GM21515 (cell line): ENCODE data around the gene SUPT5H.

ENCODE experiments used
- ATAC-seq: cut with Tn5 transposase; IDR thresholded peaks from one replicate; pipeline ENCODE4 v1.9.1; 2021; ENCODE audit not compliant: unreplicated experiment

Gene SUPT5H

DNA sequence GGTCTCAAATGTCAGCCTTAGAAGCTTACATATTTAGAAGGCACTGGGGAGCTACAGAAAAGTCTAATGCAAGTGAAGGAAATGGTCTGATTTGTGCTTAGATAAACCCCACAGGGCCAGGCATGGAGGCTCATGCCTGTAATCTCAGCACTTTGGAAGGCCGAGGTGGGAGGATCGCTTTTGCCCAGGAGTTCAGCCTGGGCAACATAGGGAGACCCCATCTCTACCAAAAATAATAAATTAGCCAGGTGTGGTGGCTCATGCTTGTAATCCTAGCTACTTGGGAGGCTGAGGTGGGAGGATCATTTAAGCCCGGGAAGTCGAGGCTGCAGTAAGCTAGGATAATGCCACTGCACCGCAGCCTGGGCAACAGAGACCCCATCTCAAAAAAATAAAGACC lies 50.7 kb downstream of the SUPT5H start:
- no peak for ATAC-seq

DNA sequence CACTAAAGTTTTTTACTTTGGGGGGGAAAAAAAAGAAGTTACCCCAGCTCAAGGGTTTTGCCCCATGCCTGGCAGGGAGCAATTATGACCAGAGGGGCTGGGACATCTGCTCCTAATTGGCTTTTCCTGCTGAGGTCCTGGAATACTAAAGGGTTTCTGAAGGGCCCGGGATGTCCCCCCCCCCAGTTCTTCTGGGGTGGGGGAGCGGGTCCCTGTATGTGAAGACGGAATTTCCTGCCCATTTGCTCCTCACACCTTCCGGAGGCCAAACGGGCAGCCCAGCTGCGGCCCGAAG lies 52.3 kb downstream of the SUPT5H start:
- no peak for ATAC-seq

DNA sequence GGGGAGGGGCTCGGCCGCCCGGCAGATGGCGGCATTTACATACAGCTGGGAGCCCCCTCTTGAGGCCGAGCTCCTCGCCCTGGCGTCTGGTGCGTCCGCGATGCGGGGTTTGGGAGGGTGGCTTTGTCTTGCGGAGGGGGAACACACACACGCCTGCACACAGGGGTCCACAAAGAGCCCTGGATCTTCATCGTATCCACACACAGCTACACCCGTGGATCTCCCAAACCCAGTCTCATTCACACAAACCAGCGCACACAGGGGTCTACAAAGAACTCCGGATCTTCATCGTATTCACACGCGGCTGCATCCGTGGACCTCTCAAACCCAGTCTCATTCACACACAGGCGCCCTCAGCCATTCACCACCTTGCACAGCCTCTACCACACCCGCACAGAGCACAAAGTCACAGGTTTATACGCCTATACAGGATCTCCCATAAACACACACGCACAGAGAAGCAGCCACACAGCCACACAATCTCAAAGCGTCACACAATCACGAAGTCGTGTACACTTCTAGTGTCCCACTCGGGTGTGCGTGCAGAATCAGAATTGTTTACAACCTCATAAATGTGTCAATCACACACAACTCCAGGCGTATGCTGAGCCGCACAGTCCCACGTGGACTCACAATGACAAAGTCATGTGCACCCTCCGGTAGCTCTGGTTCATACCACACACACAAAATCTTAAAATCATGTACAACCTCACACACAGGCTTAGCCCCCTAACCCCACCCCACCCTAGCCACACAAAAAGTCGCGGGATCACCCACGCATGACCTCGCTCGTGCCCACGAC lies 52.8 kb downstream of the SUPT5H start:
- no peak for ATAC-seq

DNA sequence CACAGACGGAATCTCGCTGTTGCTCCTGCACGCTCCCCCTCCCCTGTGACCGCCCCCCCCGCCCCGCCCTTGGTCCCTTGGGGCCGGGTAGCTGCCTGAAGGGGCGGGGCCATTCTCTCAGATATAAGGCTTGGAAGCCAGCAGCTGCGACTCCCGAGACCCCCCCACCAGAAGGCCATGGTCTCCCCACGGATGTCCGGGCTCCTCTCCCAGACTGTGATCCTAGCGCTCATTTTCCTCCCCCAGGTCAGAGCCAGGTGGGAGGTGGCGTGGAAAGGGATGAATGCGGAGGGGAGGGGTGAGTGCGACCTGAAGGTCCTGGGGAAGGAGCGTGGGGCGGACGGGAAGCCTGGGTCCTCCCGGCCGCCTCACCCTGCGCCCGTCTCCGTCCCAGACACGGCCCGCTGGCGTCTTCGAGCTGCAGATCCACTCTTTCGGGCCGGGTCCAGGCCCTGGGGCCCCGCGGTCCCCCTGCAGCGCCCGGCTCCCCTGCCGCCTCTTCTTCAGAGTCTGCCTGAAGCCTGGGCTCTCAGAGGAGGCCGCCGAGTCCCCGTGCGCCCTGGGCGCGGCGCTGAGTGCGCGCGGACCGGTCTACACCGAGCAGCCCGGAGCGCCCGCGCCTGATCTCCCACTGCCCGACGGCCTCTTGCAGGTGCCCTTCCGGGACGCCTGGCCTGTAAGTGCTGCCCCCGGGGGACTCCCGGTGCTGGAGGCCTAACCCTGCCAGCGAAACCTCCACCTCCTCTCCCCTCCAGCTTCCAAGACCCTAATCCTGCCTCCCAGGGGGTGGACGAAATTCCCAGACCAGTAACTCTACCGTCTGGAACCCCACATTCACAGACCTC lies 53.6 kb downstream of the SUPT5H start, which contains the start of gene DLL3:
Gene DLL3, plus strand, starts transcription at position 150 of the 845 bp plus-strand sequence. Its CDS starts 28 bp downstream, at position 178.
- ATAC-seq = no peak

DNA sequence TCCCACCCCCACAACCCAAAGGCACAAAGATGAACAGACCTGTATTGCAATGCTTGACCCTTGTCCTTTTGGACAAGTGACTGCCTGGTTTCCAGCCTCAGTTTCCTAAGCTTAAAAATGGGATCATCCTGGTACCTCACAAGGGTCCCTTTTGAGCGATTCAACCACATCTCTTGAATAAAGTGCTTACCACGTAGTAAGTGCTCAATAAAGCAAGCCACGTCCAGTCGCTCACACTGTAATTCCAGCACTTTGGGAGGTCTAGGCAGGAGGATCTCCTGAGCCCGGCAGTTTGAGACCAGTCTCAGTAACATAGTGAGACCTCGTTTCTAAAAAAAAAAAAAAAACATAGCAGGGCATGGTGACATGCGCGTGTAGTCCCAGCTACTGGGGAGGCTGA lies 54.5 kb downstream of the SUPT5H start:
- no peak for ATAC-seq

DNA sequence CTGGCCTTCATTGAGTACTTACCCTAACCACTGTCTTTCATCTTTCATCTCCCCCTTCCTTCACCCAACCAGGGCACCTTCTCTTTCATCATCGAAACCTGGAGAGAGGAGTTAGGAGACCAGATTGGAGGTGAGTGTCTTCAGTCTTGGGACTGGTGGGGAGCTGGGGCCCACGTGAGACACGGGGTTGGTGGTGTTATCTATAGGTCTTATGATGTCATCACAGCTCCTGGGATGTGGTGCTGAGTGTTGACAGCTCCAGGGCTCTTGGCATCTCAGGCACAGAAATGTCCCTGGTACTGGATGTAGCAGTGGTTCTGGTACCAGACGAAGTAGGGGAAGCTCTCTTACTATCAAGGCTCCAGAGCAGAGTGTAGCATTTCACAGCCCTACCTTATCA lies 55.2 kb downstream of the SUPT5H start:
- ATAC-seq = no peak

DNA sequence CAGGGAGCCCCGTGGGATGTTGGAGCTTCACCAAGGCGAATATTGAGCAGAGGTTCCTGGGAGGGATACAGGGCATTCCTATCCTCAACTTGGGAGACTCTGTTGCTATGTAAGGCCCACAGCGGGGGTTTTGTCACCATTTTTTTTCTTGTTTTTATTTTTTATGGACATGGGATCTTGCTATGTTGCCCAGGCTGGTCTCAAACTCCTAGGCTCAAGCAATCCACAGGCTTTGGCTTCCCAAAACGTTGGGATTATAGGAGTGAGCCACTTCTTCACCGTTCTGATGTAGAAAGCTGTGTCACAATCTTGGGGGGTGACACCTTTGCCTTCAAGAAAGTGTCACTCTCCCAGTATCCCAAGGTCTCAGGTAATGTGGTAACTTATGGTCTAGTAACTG lies 56.0 kb downstream of the SUPT5H start:
- no peak for ATAC-seq

DNA sequence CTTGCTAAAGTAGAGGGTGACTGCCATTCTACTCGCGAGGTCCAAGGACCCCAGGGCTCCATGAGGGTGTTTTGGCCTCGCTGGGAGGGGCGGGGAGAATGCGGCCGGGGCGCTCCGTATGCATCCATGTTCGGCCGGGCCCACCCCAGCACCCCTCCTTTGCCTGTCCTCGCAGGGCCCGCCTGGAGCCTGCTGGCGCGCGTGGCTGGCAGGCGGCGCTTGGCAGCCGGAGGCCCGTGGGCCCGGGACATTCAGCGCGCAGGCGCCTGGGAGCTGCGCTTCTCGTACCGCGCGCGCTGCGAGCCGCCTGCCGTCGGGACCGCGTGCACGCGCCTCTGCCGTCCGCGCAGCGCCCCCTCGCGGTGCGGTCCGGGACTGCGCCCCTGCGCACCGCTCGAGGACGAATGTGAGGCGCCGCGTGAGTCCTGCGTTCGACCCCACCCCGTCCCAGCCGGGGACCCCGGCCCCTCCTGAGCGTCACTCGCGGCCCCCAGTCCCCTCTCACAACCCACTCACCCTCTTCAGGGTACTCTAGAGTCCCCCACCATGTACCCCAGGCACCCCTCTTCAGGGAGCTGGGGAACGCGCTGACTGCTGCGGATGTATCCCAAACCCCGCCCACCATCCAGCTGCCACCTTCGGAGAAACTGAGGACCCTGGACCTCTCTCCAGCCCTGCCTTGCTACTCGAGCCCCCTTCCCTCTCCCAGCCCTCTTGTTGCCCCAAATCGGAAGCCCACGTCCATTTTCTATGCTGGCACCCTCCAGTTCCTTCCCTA lies 57.4 kb downstream of the SUPT5H start:
- no peak for ATAC-seq

DNA sequence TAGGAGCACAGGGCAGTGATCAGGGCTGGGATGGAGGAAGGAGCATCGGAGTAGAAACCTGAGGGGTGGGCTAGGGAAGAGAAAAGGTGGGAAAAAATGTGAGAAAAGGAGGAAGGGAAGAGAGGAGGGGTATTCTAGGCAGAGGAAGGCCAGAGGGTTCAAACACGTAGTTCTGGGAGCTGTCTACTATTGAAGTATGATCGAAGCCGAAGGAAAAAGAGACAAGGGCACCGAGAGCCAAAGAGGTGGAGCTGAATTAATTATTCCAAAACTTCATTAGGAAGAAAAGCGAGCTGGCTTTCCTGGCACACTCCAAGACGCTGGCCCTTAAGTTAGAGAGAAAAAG lies 61.2 kb downstream of the SUPT5H start:
- no peak for ATAC-seq

DNA sequence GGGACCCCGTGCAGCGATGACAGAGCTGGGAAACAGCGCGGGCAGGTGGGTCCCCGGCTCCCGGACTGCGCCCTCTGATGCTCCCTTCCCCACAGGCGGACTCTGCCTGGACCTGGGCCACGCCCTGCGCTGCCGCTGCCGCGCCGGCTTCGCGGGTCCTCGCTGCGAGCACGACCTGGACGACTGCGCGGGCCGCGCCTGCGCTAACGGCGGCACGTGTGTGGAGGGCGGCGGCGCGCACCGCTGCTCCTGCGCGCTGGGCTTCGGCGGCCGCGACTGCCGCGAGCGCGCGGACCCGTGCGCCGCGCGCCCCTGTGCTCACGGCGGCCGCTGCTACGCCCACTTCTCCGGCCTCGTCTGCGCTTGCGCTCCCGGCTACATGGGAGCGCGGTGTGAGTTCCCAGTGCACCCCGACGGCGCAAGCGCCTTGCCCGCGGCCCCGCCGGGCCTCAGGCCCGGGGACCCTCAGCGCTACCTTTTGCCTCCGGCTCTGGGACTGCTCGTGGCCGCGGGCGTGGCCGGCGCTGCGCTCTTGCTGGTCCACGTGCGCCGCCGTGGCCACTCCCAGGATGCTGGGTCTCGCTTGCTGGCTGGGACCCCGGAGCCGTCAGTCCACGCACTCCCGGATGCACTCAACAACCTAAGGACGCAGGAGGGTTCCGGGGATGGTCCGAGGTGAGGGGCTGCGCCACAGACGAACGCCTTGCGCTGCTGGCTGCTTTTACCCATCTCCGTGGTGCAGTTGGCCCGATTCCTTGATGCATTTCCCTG lies 61.7 kb downstream of the SUPT5H start:
- ATAC-seq = no peak

DNA sequence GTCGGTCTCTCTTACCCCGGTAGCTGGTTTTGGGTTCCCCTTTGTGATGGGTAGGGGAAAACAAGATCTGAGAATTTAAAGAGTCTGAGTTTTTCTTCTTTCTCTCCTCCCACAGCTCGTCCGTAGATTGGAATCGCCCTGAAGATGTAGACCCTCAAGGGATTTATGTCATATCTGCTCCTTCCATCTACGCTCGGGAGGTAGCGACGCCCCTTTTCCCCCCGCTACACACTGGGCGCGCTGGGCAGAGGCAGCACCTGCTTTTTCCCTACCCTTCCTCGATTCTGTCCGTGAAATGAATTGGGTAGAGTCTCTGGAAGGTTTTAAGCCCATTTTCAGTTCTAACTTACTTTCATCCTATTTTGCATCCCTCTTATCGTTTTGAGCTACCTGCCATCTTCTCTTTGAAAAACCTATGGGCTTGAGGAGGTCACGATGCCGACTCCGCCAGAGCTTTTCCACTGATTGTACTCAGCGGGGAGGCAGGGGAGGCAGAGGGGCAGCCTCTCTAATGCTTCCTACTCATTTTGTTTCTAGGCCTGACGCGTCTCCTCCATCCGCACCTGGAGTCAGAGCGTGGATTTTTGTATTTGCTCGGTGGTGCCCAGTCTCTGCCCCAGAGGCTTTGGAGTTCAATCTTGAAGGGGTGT lies 62.5 kb downstream of the SUPT5H start:
- no peak for ATAC-seq

DNA sequence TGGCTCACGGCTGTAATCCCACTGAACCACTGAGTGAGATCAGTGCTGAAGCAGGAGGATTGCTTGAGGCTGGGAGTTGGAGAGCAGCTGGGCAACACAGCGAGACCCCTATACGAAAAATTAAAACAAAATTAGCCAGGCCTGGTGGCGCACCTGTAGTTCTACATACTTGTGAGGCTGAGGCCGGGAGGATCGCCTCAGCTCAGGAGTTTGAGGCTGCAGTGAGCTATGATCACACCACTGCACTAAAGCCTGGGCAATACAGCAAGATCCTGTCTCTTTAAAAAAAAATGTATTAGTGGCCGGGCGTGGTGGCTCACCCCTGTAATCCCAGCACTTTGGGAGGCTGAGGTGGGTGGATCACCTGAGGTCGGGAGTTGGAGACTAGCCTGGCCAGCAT lies 63.2 kb downstream of the SUPT5H start:
- ATAC-seq = no peak

DNA sequence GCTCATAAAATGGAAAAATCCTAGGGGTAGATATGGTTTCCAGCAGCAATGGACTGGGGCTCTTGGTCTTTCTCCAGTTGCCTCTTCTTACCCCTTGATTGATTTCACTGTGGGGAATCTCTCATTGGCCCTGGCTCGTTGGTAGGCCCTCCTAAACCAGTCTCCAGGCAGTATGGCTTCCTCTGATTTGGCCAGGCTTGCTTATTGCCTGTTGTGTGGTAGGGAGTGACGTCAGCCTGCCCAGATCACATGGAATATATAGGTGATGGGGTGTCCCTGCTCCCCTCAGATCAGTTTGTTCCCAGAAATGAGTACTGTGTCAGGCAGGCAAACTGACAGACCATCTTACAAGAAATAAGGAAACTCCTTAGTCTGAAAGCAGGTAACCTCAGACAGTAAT lies 63.9 kb downstream of the SUPT5H start:
- no peak for ATAC-seq

DNA sequence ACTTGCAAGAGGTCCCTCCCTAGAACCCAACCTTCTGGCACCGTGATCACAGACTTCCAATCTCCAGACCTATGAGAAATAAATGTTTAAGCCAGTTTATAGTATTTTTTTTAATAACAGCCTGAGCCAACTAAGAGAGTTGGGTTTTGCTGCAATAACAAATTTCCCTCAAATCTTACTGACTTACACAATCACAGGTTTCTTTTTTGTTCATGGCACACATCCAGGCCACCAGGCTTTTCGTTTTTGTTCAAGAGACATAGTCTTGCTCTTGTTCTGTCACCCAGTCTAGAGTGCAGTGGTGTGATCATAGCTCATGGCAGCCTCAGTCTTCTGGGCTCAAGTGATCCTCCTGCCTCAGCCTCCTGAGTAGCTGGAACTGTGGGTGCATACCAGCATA lies 67.6 kb downstream of the SUPT5H start:
- ATAC-seq = no peak

DNA sequence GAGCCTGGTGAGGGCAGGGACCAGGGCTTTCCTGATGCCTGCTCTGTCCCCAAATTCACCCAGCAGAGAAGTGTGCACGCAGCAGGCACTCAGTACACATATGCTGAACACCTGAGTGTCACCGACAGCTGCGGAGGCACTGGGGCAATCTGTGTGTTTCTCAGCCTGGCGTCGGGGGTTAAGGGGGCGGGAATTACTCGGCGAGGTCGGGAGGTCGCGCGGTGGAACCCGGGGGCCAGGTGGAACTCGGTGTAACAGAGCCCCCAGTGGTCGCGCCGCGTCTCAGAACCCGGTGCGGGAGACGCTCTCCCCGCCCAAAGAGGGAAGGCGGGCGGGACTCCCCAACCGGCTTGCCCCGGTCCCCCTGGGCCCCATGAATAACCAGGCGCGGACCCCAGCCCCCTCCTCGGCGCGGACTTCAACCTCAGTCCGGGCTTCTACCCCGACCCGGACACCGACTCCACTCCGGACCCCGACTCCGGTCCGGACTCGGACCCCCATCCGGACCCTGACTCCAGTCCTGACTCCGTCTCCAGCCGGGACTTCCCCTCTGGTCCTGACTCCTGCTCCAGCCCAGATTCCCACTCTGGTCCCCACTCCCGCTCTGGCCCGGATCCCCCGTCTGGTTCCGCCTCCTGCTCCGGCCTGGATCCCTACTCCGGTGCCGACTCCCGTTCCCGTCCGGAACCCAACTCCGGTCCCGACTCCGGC lies 69.6 kb downstream of the SUPT5H start, which contains the start of gene SELENOV:
Gene SELENOV, plus strand, starts transcription at position 300 of the 711 bp plus-strand sequence. Its CDS starts 74 bp downstream, at position 374.
- no peak for ATAC-seq

DNA sequence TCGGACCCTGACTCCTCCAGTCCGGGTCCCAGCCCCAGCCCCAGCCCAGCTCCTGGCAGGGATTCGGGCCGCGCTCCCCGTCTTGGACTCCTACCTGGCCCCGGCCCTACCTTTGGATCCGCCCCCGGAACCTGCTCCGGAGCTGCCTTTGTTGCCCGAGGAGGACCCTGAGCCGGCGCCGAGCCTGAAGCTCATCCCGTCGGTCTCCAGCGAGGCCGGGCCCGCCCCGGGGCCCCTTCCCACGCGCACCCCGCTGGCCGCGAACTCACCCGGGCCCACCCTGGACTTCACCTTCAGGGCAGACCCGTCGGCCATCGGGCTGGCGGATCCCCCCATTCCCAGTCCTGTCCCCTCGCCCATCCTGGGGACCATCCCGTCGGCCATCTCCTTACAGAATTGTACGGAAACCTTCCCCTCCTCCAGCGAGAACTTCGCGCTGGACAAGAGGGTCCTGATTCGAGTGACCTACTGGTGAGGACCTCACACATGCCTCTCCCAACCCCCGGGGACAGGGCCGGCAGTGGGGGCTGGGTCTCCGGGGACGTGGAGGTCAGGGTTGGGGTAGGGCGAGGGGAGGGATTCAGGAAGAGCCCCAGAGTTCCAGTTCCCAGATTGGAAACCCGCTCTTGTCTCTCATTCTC lies 70.3 kb downstream of the SUPT5H start:
- ATAC-seq = no peak

DNA sequence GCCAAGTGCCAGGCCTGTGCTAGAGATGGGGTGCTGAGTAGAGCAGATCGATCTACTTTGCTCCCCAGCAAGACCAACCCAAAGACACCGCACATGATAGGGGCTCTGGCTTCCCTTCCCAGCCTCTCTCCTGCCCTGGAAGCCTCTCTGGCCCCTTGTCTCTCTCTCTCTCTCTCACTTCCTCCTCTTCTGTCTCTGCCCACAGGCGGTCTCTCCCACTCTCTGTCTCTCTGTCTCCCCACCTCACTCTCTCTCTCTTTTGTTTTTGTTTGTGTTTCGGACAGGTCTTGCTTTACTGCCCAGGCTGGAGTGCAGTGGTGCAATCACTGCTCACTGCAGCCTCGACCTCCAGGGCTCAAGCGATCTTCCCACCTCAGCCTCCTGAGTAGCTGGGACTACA lies 70.9 kb downstream of the SUPT5H start:
- no peak for ATAC-seq

DNA sequence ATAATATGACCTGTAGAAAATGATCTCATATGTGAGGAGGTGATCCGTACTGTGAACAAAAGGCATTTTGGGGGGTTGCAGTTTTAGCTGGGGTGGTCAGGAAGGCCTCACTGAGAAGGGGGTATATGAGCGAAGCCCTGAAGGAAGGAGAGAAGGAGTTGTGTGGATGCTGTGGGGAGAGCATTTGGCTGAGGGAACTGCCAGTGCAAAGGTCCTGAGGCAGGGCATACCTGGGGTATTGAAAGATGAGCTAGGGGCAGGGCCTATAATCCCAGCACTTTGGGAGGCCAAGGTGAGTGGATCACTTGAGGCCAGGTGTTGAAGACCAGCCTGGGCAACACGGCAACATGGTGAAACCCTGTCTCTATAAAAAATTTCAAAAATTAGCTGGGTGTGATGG lies 72.0 kb downstream of the SUPT5H start:
- ATAC-seq = no peak

DNA sequence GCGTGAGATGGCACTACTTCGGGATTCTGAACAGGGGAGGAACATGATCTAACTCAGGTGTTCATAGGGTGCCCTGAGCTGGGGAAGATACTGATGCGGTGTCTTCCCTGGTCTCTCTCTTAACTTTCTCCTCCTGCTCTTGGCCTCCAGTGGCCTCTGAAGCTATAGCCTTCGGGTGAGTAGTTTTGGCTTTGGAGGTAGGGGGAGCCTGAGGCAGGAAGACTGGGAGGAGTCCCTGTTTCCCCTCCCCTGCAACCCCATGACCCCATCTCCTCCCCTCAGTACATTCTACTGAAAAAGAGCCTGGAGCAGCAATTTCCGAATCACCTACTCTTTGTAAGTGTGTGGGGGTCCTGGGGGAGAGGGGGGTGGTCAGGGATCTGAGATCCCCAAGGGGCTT lies 73.1 kb downstream of the SUPT5H start:
- ATAC-seq = no peak
